NCI-H774 (cell line): ENCODE data around the gene DGKH.
"Not testable (repeated sequence)": the region's sequence is repeated elsewhere in the genome, so short reads cannot be mapped to it uniquely, and the experiment has no call there.

ENCODE experiments used
- DNase-seq: peaks from one replicate; lab custom pipeline; 2025; lab: John Stamatoyannopoulos, UW

Gene DGKH

GRCh38 chr13:42110410-42111155 lies 62.1 kb downstream of the DGKH start:
- peak; percentile 4 for DNase-seq

GRCh38 chr13:42112864-42113263 lies 64.4 kb downstream of the DGKH start:
- no peak for DNase-seq

GRCh38 chr13:42113478-42113877 lies 65.0 kb downstream of the DGKH start:
- DNase-seq = no peak

GRCh38 chr13:42114278-42114677 lies 65.8 kb downstream of the DGKH start:
- DNase-seq = no peak

GRCh38 chr13:42114912-42115311 lies 66.5 kb downstream of the DGKH start:
- DNase-seq = no peak

GRCh38 chr13:42116225-42116624 lies 67.8 kb downstream of the DGKH start:
- no peak for DNase-seq

- DNase-seq = no peak
These were observed 70.6 kb downstream of the DGKH start for GRCh38 chr13:42119041-42119440.

GRCh38 chr13:42119875-42120274 lies 71.4 kb downstream of the DGKH start:
- no peak for DNase-seq

- DNase-seq = no peak
These were observed 75.2 kb downstream of the DGKH start for GRCh38 chr13:42123600-42123999.

- DNase-seq = no peak
These were observed 76.6 kb downstream of the DGKH start for GRCh38 chr13:42125046-42125445.

- no peak for DNase-seq
These were observed 78.6 kb downstream of the DGKH start for GRCh38 chr13:42127047-42127446.

- no peak for DNase-seq
These were observed 80.6 kb downstream of the DGKH start for GRCh38 chr13:42129033-42129432.

- no peak for DNase-seq
These were observed 88.1 kb downstream of the DGKH start for GRCh38 chr13:42136518-42136917.

- DNase-seq = no peak
These were observed 89.5 kb downstream of the DGKH start for GRCh38 chr13:42137856-42138537.

GRCh38 chr13:42140494-42140893 lies 92.0 kb downstream of the DGKH start:
- no peak for DNase-seq

- not testable (repeated sequence) for DNase-seq
These were observed 92.6 kb downstream of the DGKH start for GRCh38 chr13:42141052-42141451.

- no peak for DNase-seq
These were observed 97.9 kb downstream of the DGKH start for GRCh38 chr13:42146359-42146758.

GRCh38 chr13:42148538-42148937 lies 100.1 kb downstream of the DGKH start:
- DNase-seq = no peak

- no peak for DNase-seq
These were observed 100.7 kb downstream of the DGKH start for GRCh38 chr13:42149136-42149535.

- DNase-seq = no peak
These were observed 103.3 kb downstream of the DGKH start for GRCh38 chr13:42151781-42152180.

GRCh38 chr13:42152495-42152894 lies 104.0 kb downstream of the DGKH start:
- no peak for DNase-seq

GRCh38 chr13:42153199-42154113 lies 105.0 kb downstream of the DGKH start:
- no peak for DNase-seq

- no peak for DNase-seq
These were observed 106.8 kb downstream of the DGKH start for GRCh38 chr13:42155251-42155650.
